ENCODE measurements around the gene CMTM8.

The CMTM8 gene

DNA sequence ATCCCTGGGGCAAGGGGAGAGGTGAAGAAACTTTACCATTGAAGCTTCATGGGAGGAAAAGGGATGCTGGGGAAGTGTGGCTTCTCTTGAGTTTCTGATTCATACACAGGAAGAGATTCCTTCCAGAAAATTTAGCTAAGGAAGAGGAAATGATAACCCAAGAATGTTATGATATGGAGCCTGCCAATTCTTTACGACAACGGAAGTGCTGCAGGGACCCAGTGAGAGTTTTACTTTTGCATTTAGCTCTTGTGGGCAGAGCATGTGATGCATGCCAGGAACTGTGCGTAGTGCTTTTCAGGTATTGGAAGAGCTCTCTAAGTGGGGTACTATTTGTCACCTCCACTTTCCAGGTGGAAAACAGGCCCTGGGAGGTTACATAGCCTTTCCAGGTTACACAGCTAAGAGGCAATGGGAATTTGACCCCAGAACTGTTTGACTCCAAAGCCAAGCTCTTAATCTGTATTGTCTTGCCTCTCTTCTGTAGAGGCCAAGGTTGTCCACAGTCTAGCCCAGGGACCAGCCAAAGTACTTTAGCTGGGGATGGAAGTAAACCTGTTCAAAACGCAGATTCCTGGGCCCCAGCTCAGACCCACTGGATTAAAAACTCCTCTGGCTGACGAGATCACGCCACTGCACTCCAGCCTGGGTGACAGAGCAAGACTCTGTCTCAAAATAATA, 176.2 kb downstream of the CMTM8 start:
- DNase-seq = no peak

DNA sequence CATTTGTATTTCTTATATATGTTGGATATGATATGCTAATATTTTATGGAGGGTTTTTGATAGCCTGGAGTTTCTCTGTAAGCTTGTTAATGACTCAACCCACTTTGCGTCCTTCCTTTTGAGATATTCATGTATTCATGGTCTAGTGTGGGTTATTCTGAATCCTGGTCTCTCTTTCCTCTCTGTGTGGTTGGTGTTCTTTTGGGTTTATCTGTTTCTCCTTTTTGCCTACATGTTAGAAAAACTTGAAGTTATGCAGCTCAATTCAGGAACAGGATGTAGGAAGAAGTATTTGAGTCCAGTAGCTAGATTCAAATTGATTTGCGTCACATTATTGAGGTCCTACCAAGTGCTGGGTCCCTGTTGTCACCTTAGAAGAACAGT, 181.3 kb downstream of the CMTM8 start:
- no peak for DNase-seq

All from NCI-H1092 treated with DMSO at 0.1 percent for 48 hours (cell line).